Activated naive CD4-positive, alpha-beta T cell treated with anti-CD3 and anti-CD28 coated beads, Interleukin-2, amount 50 U/mL, for 24 hours (primary cell): Measurements from ENCODE around the gene C10orf62.
"Not testable (repeated sequence)": the region's sequence is repeated elsewhere in the genome, so short reads cannot be mapped to it uniquely, and the experiment has no call there.

Source experiments
- H3K27ac Mint-ChIP-seq: one replicate; pipeline ENCODE4 v1.8.0; 2021; ENCODE audit warnings: mild to moderate bottlenecking, mixed read lengths
- H3K27me3 Mint-ChIP-seq: one replicate; pipeline ENCODE4 v1.8.0; 2021; ENCODE audit warnings: mixed read lengths
- H3K36me3 Mint-ChIP-seq: one replicate; pipeline ENCODE4 v1.8.0; 2021; ENCODE audit warnings: mixed read lengths
- H3K4me1 Mint-ChIP-seq: one replicate; pipeline ENCODE4 v1.8.0; 2021; ENCODE audit warnings: mixed read lengths
- H3K4me3 Mint-ChIP-seq: one replicate; pipeline ENCODE4 v1.8.0; 2021; ENCODE audit warnings: mild to moderate bottlenecking, mixed read lengths
- H3K9me3 Mint-ChIP-seq: one replicate; pipeline ENCODE4 v1.8.0; 2021; ENCODE audit warnings: mixed read lengths

C10orf62 gene, protein sequence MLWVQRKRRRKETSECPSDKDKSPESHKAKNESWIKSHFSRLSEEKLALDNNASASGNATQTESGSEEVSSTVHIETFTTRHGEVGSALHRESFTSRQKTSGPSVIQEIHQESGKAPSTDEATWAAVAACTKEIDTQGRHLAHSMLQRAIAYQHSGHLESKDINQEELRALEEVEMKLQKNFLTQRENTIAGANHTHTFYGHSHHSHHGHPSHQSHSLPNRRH

GRCh38 chr10:97589479-97589878 lies at the start of gene C10orf62:
TSS of gene C10orf62 (plus strand) at chr10:97589721. CDS start at chr10:97589898, 177 bp downstream.
- Mint-ChIP-seq H3K9me3 (no peaks in the 10 kb centered on the region), H3K4me1 (no peaks in the 10 kb centered on the region), H3K27ac (no peak within 1 kb of the TSS), H3K4me3 (no peak within 1 kb of the TSS), H3K27me3 (no peaks in the 10 kb centered on the region), H3K36me3 (no peaks in the 10 kb centered on the region)

- no peaks in the 10 kb centered on the region for H3K9me3 Mint-ChIP-seq
Measured at GRCh38 chr10:97540669-97541500, 48.6 kb upstream of the C10orf62 start.

DNA sequence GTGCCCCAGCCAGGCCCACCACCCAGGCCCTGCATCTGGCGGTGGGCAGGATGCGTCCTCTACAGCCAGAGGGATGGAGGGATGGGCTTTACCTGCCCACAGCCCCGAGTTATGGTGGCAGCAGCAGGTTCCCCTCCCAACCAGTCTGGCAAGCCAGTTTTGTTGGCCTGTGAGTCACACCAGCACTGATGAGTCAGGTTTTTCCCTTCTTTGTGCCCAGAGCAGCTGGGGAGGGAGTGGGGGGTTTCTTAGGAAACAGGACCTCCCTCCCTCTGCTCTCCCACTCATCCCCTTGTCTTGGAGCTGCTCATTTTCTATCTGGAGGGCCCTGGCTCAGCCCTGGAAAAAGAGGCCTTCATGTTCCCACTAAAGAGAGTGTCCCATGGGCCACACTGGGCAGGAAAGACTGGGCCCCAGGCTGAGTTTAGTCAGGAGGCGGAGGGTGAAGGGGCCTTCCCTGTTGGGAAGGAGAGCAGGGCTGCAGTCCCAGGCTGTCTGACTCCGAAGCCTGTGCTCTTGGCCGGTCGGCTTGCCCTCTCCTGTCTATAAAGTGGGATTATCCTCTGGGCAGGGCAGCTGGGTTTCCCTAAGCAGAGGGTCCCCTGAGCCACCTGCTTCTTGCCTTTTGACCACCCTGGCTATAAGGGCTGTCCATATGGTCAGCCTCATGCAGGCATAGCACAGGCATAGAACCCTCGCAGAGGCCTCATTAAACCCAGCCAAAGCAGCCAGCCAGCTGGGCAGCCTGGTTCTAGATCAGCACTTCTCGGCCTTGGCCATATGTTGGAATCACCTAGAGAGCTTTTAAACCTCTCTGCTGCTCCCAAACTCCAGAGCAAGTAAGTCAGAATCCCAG lies 47.1 kb upstream of the C10orf62 start:
- H3K9me3 Mint-ChIP-seq, result no peaks in the 10 kb centered on the region
- peak overlapping the region; percentile 35 for H3K27ac Mint-ChIP-seq
- no peaks in the 10 kb centered on the region for H3K27me3 Mint-ChIP-seq
- no peaks in the 10 kb centered on the region for H3K36me3 Mint-ChIP-seq
- H3K4me1 Mint-ChIP-seq, result peaks cover 21% of the 10 kb centered on the region
- no peak overlapping the region for H3K4me3 Mint-ChIP-seq

More at GRCh38 chr10:97540669-97541500, 48.6 kb upstream of the C10orf62 start:
- Mint-ChIP-seq H3K4me1 (peaks cover 21% of the 10 kb centered on the region), H3K4me3 (no peak overlapping the region), H3K27me3 (no peaks in the 10 kb centered on the region), H3K27ac (no peak overlapping the region), H3K36me3 (no peaks in the 10 kb centered on the region)

- peaks cover 21% of the 10 kb centered on the region for H3K4me1 Mint-ChIP-seq
- no peaks in the 10 kb centered on the region for H3K9me3 Mint-ChIP-seq
- H3K4me3 Mint-ChIP-seq, result peak overlapping the region; percentile 34
- no peaks in the 10 kb centered on the region for H3K27me3 Mint-ChIP-seq
- no peaks in the 10 kb centered on the region for H3K36me3 Mint-ChIP-seq
- peak overlapping the region; percentile 88 for H3K27ac Mint-ChIP-seq
Measured at GRCh38 chr10:97543025-97543546, 46.4 kb upstream of the C10orf62 start.

DNA sequence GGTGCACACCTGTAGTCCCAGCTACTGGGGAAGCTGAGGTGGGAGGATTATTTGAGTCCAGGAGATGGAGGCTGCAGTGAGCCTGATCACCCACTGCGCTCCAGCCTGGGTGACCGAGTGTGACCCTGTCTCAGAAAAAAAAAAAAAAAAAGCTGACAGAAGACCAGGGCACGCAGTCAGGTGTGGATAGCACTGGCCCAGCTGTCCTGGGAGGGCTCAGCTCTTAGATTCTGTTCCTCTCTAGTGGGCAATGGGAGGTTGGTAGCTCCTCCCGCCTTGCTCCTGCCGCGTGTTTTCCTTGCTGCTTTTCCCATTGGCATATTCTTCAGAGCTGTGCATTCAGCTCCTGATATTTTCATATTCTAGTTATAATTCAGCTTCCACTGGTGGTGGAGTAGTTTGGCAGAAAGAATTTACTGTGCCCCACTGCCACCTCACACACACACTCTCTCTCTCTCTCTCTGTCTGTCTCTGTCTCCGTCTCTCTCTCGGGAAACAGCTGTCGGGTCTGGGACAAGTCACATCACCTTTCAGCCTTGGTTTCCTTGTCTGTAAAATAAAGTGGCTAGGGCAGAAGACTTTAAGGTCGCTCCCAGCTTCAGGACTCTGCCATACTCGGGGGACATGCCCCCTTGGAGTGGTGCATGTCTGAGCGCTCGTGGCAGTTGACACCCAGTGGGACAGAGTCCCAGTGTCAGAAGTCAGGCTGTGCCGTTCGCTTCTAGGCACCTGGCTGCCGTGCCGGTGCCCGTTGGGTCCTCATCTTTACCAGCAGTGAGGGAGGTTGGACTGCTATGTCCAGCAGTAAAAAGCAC lies 42.9 kb upstream of the C10orf62 start:
- H3K4me1 Mint-ChIP-seq, result peaks cover 25% of the 10 kb centered on the region
- H3K27ac Mint-ChIP-seq, result no peak overlapping the region
- H3K36me3 Mint-ChIP-seq, result no peaks in the 10 kb centered on the region
- no peaks in the 10 kb centered on the region for H3K9me3 Mint-ChIP-seq
- H3K4me3 Mint-ChIP-seq, result no peak overlapping the region
- no peaks in the 10 kb centered on the region for H3K27me3 Mint-ChIP-seq

- no peak overlapping the region for H3K4me3 Mint-ChIP-seq
- no peaks in the 10 kb centered on the region for H3K36me3 Mint-ChIP-seq
- H3K9me3 Mint-ChIP-seq, result no peaks in the 10 kb centered on the region
- no peaks in the 10 kb centered on the region for H3K27me3 Mint-ChIP-seq
- no peak overlapping the region for H3K27ac Mint-ChIP-seq
- peaks cover 19% of the 10 kb centered on the region for H3K4me1 Mint-ChIP-seq
Measured at GRCh38 chr10:97547271-97547600, 42.3 kb upstream of the C10orf62 start.

- Mint-ChIP-seq H3K27ac (no peak overlapping the region), H3K4me1 (peaks cover 12% of the 10 kb centered on the region), H3K9me3 (no peaks in the 10 kb centered on the region), H3K4me3 (no peak overlapping the region), H3K27me3 (no peaks in the 10 kb centered on the region), H3K36me3 (no peaks in the 10 kb centered on the region)
Measured at GRCh38 chr10:97547962-97548361, 41.6 kb upstream of the C10orf62 start.

- Mint-ChIP-seq H3K27ac (peak overlapping the region; percentile 3), H3K4me1 (peaks cover 3% of the 10 kb centered on the region), H3K9me3 (no peaks in the 10 kb centered on the region), H3K4me3 (no peak overlapping the region), H3K27me3 (no peaks in the 10 kb centered on the region), H3K36me3 (no peaks in the 10 kb centered on the region)
Measured at GRCh38 chr10:97548828-97549455, 40.6 kb upstream of the C10orf62 start.

DNA sequence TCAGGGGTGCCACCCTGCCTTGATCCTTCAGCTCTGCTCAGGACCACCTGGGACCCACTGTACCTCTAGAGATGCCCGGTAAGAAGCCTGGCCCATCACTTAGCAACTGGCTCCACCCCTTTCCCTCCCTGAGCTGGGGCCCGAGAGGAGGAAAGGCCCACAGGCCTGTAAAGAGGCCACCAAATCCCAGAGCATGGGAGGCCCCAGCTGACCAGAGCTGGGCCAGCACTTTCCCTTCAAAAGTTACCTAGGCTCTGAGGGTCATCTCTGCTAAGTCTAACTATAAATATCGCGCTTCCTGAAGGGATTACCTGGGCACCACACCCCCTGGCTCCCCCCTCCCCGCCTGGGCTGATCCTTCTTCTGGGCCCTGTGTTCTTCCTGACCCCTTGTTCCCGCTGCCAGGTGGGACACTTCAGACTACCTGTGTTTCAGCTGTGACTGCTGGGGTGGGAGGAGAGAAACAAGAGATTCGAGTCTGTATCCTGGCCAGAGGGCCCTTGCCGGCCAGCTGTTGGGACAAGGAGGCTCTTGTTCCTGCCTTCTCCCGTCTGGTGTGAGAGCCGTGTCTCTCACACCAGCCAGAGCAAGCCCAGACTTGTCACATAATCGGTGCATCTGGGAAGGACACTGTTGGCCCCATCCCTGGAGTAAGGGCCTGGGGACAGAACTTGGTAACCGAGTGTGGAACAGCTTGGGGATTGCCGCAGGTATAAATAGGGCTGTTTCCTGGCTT lies 39.8 kb upstream of the C10orf62 start:
- Mint-ChIP-seq H3K4me1 (peaks cover 3% of the 10 kb centered on the region), H3K36me3 (no peaks in the 10 kb centered on the region), H3K27me3 (no peaks in the 10 kb centered on the region), H3K4me3 (no peak overlapping the region), H3K27ac (no peak overlapping the region), H3K9me3 (no peaks in the 10 kb centered on the region)

DNA sequence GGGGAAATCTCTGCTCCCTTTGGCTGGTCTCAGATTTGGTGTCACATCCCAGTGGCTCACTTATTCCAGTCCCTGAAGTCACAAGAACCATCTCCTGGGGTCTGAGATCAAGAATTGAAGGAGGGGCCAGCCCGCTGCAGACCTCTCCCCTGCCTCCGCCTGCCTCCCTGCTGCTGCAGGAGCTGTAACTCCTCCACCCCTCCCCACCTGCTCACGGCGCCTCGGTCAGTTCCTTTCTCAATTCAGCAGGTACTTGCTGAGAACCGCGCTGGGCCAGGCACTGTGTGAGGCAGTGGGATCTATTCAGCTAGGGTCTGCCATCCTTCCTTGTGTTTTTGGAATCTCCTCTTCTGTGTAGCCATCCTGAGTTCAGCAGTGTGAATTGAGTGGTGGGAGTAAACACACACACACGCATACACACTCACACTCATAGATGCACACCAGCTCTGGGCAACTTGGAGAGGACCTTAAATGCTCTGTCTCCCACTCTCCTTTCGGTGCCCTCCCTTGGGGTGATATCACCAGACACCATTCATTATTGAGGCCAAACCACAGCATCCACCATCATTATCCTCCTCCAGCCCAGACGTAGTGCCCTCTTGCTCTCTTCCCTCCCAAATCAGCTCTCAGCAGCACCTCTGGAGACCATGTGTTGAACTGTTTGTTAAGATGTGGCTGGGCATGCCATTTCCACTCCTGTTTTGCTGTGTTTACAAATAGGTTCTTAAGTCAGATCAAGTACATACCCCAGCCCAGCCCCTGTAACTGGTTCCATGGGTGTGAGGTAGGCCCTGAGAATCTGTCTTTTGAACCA lies 39.0 kb upstream of the C10orf62 start:
- Mint-ChIP-seq H3K9me3 (no peaks in the 10 kb centered on the region), H3K4me1 (peaks cover 3% of the 10 kb centered on the region), H3K4me3 (no peak overlapping the region), H3K36me3 (no peaks in the 10 kb centered on the region), H3K27ac (peak overlapping the region; percentile 48), H3K27me3 (no peaks in the 10 kb centered on the region)

DNA sequence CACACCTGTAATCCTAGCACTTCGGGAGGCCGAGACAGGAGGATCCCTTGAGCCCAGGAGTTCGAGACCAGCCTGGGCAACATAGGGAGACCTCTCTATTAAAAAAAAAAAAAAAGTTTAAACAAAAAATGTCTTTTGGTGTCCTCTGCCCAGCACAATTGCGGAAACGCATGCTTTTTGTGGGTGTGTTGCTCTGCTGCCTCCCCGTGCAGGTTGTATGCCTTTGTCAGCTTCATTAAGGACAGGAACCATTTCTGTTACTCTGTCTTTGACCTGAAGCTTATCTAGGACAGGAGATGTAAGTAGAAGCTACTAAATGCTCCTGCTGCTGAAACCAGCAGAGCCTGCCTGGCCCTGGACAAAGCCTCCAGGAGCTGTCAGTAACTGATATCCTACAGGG lies 38.2 kb upstream of the C10orf62 start:
- Mint-ChIP-seq H3K27ac (no peak overlapping the region), H3K36me3 (no peaks in the 10 kb centered on the region), H3K4me3 (no peak overlapping the region), H3K27me3 (no peaks in the 10 kb centered on the region), H3K4me1 (peaks cover 3% of the 10 kb centered on the region), H3K9me3 (no peaks in the 10 kb centered on the region)

GRCh38 chr10:97553575-97554031 lies 35.9 kb upstream of the C10orf62 start:
- Mint-ChIP-seq H3K4me3 (no peak overlapping the region), H3K27me3 (no peaks in the 10 kb centered on the region), H3K4me1 (peaks cover 3% of the 10 kb centered on the region), H3K36me3 (no peaks in the 10 kb centered on the region), H3K27ac (no peak overlapping the region), H3K9me3 (no peaks in the 10 kb centered on the region)

- H3K27ac Mint-ChIP-seq, H3K4me3 Mint-ChIP-seq, H3K27me3 Mint-ChIP-seq, H3K4me1 Mint-ChIP-seq, H3K36me3 Mint-ChIP-seq, H3K9me3 Mint-ChIP-seq: not testable (repeated sequence)
Measured at GRCh38 chr10:97554336-97554735, 35.2 kb upstream of the C10orf62 start.
